ENCODE measurements around the gene TMEM187.

Gene TMEM187

GRCh38 chrX:153964105-153964504 lies 8.4 kb upstream of the TMEM187 start:
- Histone ChIP-seq H2BK5ac (ENCODE audit: low read depth, low read length, poor library complexity) (no peak overlapping the region), H2BK12ac (ENCODE audit: low read length) (no peak overlapping the region), H3K27me3 (ENCODE audit: insufficient read depth, low read length) (no peaks in the 10 kb centered on the region), H2AK5ac (ENCODE audit: low read length) (no peak overlapping the region), H3K36me3 (ENCODE audit: control insufficient read depth in 1 of 2, insufficient read depth in 2 of 2, low read length in 2 of 2) (peaks cover 70 to 79% of the 10 kb centered on the region in 2 experiments), H3K4me1 (ENCODE audit: control insufficient read depth in 1 of 2, insufficient read depth in 2 of 2, low read length in 2 of 2) (peaks cover 5 to 9% of the 10 kb centered on the region in 2 experiments), H4K8ac (ENCODE audit: low read depth, low read length) (no peak overlapping the region), H3K79me2 (ENCODE audit: control insufficient read depth, insufficient read depth, low read length, poor library complexity) (peaks cover 40% of the 10 kb centered on the region), H2BK120ac (ENCODE audit: insufficient read depth, low read length, poor library complexity) (no peak overlapping the region), H3K9me3 (ENCODE audit: insufficient read depth, low read depth, low read length) (no peaks in the 10 kb centered on the region), H3K18ac (ENCODE audit: low read length) (no peak overlapping the region), H2AFZ (ENCODE audit: insufficient read depth, low read length, poor library complexity) (no peak overlapping the region), H3K4ac (ENCODE audit: low read depth, low read length) (peak overlapping the region; percentile 57), H4K12ac (ENCODE audit: low read depth, low read length) (no peak overlapping the region), H3K27ac (ENCODE audit: low read depth, low read length) (no peak overlapping the region), H4K91ac (ENCODE audit: low read depth, low read length) (no peak overlapping the region), H3K14ac (ENCODE audit: low read length) (no peak overlapping the region), H3K23ac (ENCODE audit: low read length) (no peak overlapping the region), H3K79me1 (ENCODE audit: low read length) (no peaks in the 10 kb centered on the region), H3K4me2 (ENCODE audit: low read length) (no peak overlapping the region), H3K4me3 (ENCODE audit: low read depth, low read length) (no peak overlapping the region), H3K9ac (ENCODE audit: low read length) (no peak overlapping the region)
- WGBS (ENCODE audit: extremely low coverage, insufficient coverage, insufficient read length): no CpG with 5 or more reads among the region's 14 CpGs
- no peak for DNase-seq

GRCh38 chrX:153965406-153965805 lies 7.1 kb upstream of the TMEM187 start:
- no peak overlapping the region for H4K12ac ChIP-seq (ENCODE audit: low read depth, low read length)
- H3K4me2 ChIP-seq (ENCODE audit: low read length): no peak overlapping the region
- no peak overlapping the region for H3K27ac ChIP-seq (ENCODE audit: low read depth, low read length)
- H3K18ac ChIP-seq (ENCODE audit: low read length): no peak overlapping the region
- no peak overlapping the region for H2AK5ac ChIP-seq (ENCODE audit: low read length)
- peaks cover under 1% of the 10 kb centered on the region for H3K79me1 ChIP-seq (ENCODE audit: low read length)
- H2BK120ac ChIP-seq (ENCODE audit: insufficient read depth, low read length, poor library complexity): no peak overlapping the region
- no peak for DNase-seq
- peaks cover 7 to 9% of the 10 kb centered on the region in 2 experiments for H3K4me1 ChIP-seq (ENCODE audit: control insufficient read depth in 1 of 2, insufficient read depth in 2 of 2, low read length in 2 of 2)
- H2AFZ ChIP-seq (ENCODE audit: insufficient read depth, low read length, poor library complexity): no peak overlapping the region
- no peak overlapping the region for H4K8ac ChIP-seq (ENCODE audit: low read depth, low read length)
- H2BK5ac ChIP-seq (ENCODE audit: low read depth, low read length, poor library complexity): no peak overlapping the region
- H3K9me3 ChIP-seq (ENCODE audit: insufficient read depth, low read depth, low read length): no peaks in the 10 kb centered on the region
- no peak overlapping the region for H3K23ac ChIP-seq (ENCODE audit: low read length)
- H3K4me3 ChIP-seq (ENCODE audit: low read depth, low read length): no peak overlapping the region
- no peak overlapping the region for H3K9ac ChIP-seq (ENCODE audit: low read length)
- H4K91ac ChIP-seq (ENCODE audit: low read depth, low read length): no peak overlapping the region
- H2BK12ac ChIP-seq (ENCODE audit: low read length): no peak overlapping the region
- H3K4ac ChIP-seq (ENCODE audit: low read depth, low read length): peak overlapping the region; percentile 83
- no peak overlapping the region for H3K14ac ChIP-seq (ENCODE audit: low read length)
- peaks cover 48% of the 10 kb centered on the region for H3K79me2 ChIP-seq (ENCODE audit: control insufficient read depth, insufficient read depth, low read length, poor library complexity)
- H3K36me3 ChIP-seq (ENCODE audit: control insufficient read depth in 1 of 2, insufficient read depth in 2 of 2, low read length in 2 of 2): peaks cover 58 to 67% of the 10 kb centered on the region in 2 experiments
- no CpG with 5 or more reads among the region's 5 CpGs for WGBS (ENCODE audit: extremely low coverage, insufficient coverage, insufficient read length)
- no peaks in the 10 kb centered on the region for H3K27me3 ChIP-seq (ENCODE audit: insufficient read depth, low read length)

- Histone ChIP-seq H3K27me3 (ENCODE audit: insufficient read depth, low read length) (no peaks in the 10 kb centered on the region), H3K4ac (ENCODE audit: low read depth, low read length) (peak overlapping the region; percentile 83), H3K23ac (ENCODE audit: low read length) (no peak overlapping the region), H3K4me3 (ENCODE audit: low read depth, low read length) (no peak overlapping the region), H3K9ac (ENCODE audit: low read length) (no peak overlapping the region), H4K91ac (ENCODE audit: low read depth, low read length) (no peak overlapping the region), H3K9me3 (ENCODE audit: insufficient read depth, low read depth, low read length) (no peaks in the 10 kb centered on the region), H3K36me3 (ENCODE audit: control insufficient read depth in 1 of 2, insufficient read depth in 2 of 2, low read length in 2 of 2) (peaks cover 51 to 59% of the 10 kb centered on the region in 2 experiments), H3K14ac (ENCODE audit: low read length) (no peak overlapping the region), H2AK5ac (ENCODE audit: low read length) (no peak overlapping the region), H3K79me2 (ENCODE audit: control insufficient read depth, insufficient read depth, low read length, poor library complexity) (peaks cover 55% of the 10 kb centered on the region), H2AFZ (ENCODE audit: insufficient read depth, low read length, poor library complexity) (no peak overlapping the region), H3K4me2 (ENCODE audit: low read length) (no peak overlapping the region), H3K18ac (ENCODE audit: low read length) (no peak overlapping the region), H4K12ac (ENCODE audit: low read depth, low read length) (no peak overlapping the region), H2BK120ac (ENCODE audit: insufficient read depth, low read length, poor library complexity) (no peak overlapping the region), H3K79me1 (ENCODE audit: low read length) (peaks cover 8% of the 10 kb centered on the region), H2BK5ac (ENCODE audit: low read depth, low read length, poor library complexity) (no peak overlapping the region), H4K8ac (ENCODE audit: low read depth, low read length) (no peak overlapping the region), H2BK12ac (ENCODE audit: low read length) (no peak overlapping the region), H3K4me1 (ENCODE audit: control insufficient read depth in 1 of 2, insufficient read depth in 2 of 2, low read length in 2 of 2) (peaks cover 7 to 9% of the 10 kb centered on the region in 2 experiments), H3K27ac (ENCODE audit: low read depth, low read length) (no peak overlapping the region)
- peak; percentile 66 to 78 for DNase-seq
- WGBS (ENCODE audit: extremely low coverage, insufficient coverage, insufficient read length): no CpG with 5 or more reads among the region's 15 CpGs
Observed at GRCh38 chrX:153966283-153966688, 6.3 kb upstream of the TMEM187 start.

GRCh38 chrX:153966841-153967535 lies 5.6 kb upstream of the TMEM187 start:
- peaks cover 59% of the 10 kb centered on the region for H3K79me2 ChIP-seq (ENCODE audit: control insufficient read depth, insufficient read depth, low read length, poor library complexity)
- no peak overlapping the region for H2AK5ac ChIP-seq (ENCODE audit: low read length)
- no peak overlapping the region for H3K4me3 ChIP-seq (ENCODE audit: low read depth, low read length)
- H3K9me3 ChIP-seq (ENCODE audit: insufficient read depth, low read depth, low read length): no peaks in the 10 kb centered on the region
- no peak overlapping the region for H3K4me2 ChIP-seq (ENCODE audit: low read length)
- peak overlapping the region; percentile 83 for H3K4ac ChIP-seq (ENCODE audit: low read depth, low read length)
- no peak overlapping the region for H4K8ac ChIP-seq (ENCODE audit: low read depth, low read length)
- no peak overlapping the region for H3K14ac ChIP-seq (ENCODE audit: low read length)
- no CpG with 5 or more reads among the region's 14 CpGs for WGBS (ENCODE audit: extremely low coverage, insufficient coverage, insufficient read length)
- H2BK12ac ChIP-seq (ENCODE audit: low read length): no peak overlapping the region
- peaks cover 15% of the 10 kb centered on the region for H3K79me1 ChIP-seq (ENCODE audit: low read length)
- peaks cover 44 to 52% of the 10 kb centered on the region in 2 experiments for H3K36me3 ChIP-seq (ENCODE audit: control insufficient read depth in 1 of 2, insufficient read depth in 2 of 2, low read length in 2 of 2)
- no peak for DNase-seq
- H2BK120ac ChIP-seq (ENCODE audit: insufficient read depth, low read length, poor library complexity): no peak overlapping the region
- no peak overlapping the region for H2BK5ac ChIP-seq (ENCODE audit: low read depth, low read length, poor library complexity)
- H4K12ac ChIP-seq (ENCODE audit: low read depth, low read length): no peak overlapping the region
- H4K91ac ChIP-seq (ENCODE audit: low read depth, low read length): no peak overlapping the region
- no peaks in the 10 kb centered on the region for H3K27me3 ChIP-seq (ENCODE audit: insufficient read depth, low read length)
- peaks cover 7 to 9% of the 10 kb centered on the region in 2 experiments for H3K4me1 ChIP-seq (ENCODE audit: control insufficient read depth in 1 of 2, insufficient read depth in 2 of 2, low read length in 2 of 2)
- no peak overlapping the region for H2AFZ ChIP-seq (ENCODE audit: insufficient read depth, low read length, poor library complexity)
- no peak overlapping the region for H3K18ac ChIP-seq (ENCODE audit: low read length)
- no peak overlapping the region for H3K9ac ChIP-seq (ENCODE audit: low read length)
- H3K23ac ChIP-seq (ENCODE audit: low read length): no peak overlapping the region
- H3K27ac ChIP-seq (ENCODE audit: low read depth, low read length): no peak overlapping the region
